Activated naive CD4-positive, alpha-beta T cell treated with Interleukin-2 at 50 U/mL for 16 hours (primary cell): ENCODE data around the gene RET.

Experiments used
- DNase-seq: peaks from one replicate; pipeline ENCODE4 v3.0.0-alpha.2; 2020

The RET gene

GRCh38 chr10:43064331-43065075 is 12.4 kb upstream of the RET start:
- DNase-seq, result no peak

GRCh38 chr10:43065234-43065633 is 11.6 kb upstream of the RET start:
- DNase-seq, result no peak

- no peak for DNase-seq
Measured at GRCh38 chr10:43065761-43066160, 11.1 kb upstream of the RET start.

GRCh38 chr10:43066481-43066880 is 10.4 kb upstream of the RET start:
- DNase-seq, result no peak

GRCh38 chr10:43067391-43068135 is 9.3 kb upstream of the RET start:
- DNase-seq, result no peak

- DNase-seq, result no peak
Measured at GRCh38 chr10:43068136-43068395, 8.8 kb upstream of the RET start.

GRCh38 chr10:43068471-43069210 is 8.2 kb upstream of the RET start:
- no peak for DNase-seq

- DNase-seq, result no peak
Measured at GRCh38 chr10:43069211-43069515, 7.7 kb upstream of the RET start.

- DNase-seq, result no peak
Measured at GRCh38 chr10:43069579-43069978, 7.3 kb upstream of the RET start.

- DNase-seq, result no peak
Measured at GRCh38 chr10:43070121-43071085, 6.5 kb upstream of the RET start.

- no peak for DNase-seq
Measured at GRCh38 chr10:43071865-43072650, 4.8 kb upstream of the RET start.

GRCh38 chr10:43073191-43073590 is 3.7 kb upstream of the RET start:
- no peak for DNase-seq

GRCh38 chr10:43073721-43074120 is 3.1 kb upstream of the RET start:
- DNase-seq, result no peak

- DNase-seq, result no peak
Measured at GRCh38 chr10:43074409-43074808, 2.5 kb upstream of the RET start.

GRCh38 chr10:43074827-43075611 is 1.9 kb upstream of the RET start:
- DNase-seq, result no peak

GRCh38 chr10:43075612-43076003 is 1.3 kb upstream of the RET start:
- no peak for DNase-seq

GRCh38 chr10:43076311-43076875 is 476 bp upstream of the RET start:
- no peak for DNase-seq

GRCh38 chr10:43077421-43078171 is 727 bp downstream of the RET start:
- DNase-seq, result no peak

- no peak for DNase-seq
Measured at GRCh38 chr10:43078175-43078985, 1.5 kb downstream of the RET start.

- DNase-seq, result peak; percentile 9
Measured at GRCh38 chr10:43078986-43079273, 2.1 kb downstream of the RET start.
